ENCODE measurements around the gene PARP6.

- TF ChIP-seq, protein P1, sequence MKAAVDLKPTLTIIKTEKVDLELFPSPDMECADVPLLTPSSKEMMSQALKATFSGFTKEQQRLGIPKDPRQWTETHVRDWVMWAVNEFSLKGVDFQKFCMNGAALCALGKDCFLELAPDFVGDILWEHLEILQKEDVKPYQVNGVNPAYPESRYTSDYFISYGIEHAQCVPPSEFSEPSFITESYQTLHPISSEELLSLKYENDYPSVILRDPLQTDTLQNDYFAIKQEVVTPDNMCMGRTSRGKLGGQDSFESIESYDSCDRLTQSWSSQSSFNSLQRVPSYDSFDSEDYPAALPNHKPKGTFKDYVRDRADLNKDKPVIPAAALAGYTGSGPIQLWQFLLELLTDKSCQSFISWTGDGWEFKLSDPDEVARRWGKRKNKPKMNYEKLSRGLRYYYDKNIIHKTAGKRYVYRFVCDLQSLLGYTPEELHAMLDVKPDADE (conservative IDR thresholded peaks at IDR 0.05; ENCODE audit: control insufficient read depth, low read depth, low read length), result no peak
- no peak for TF ChIP-seq TAF1 (IDR thresholded peaks at IDR 0.05; ENCODE audit: control insufficient read depth, extremely low read depth, insufficient read depth, low read length, severe bottlenecking)
- TF ChIP-seq JUNB (CRISPR knock-in tag; conservative IDR thresholded peaks at IDR 0.05), result no peak
- TF ChIP-seq POLR2A (conservative IDR thresholded peaks at IDR 0.05), result no peak
- TF ChIP-seq, protein P2, sequence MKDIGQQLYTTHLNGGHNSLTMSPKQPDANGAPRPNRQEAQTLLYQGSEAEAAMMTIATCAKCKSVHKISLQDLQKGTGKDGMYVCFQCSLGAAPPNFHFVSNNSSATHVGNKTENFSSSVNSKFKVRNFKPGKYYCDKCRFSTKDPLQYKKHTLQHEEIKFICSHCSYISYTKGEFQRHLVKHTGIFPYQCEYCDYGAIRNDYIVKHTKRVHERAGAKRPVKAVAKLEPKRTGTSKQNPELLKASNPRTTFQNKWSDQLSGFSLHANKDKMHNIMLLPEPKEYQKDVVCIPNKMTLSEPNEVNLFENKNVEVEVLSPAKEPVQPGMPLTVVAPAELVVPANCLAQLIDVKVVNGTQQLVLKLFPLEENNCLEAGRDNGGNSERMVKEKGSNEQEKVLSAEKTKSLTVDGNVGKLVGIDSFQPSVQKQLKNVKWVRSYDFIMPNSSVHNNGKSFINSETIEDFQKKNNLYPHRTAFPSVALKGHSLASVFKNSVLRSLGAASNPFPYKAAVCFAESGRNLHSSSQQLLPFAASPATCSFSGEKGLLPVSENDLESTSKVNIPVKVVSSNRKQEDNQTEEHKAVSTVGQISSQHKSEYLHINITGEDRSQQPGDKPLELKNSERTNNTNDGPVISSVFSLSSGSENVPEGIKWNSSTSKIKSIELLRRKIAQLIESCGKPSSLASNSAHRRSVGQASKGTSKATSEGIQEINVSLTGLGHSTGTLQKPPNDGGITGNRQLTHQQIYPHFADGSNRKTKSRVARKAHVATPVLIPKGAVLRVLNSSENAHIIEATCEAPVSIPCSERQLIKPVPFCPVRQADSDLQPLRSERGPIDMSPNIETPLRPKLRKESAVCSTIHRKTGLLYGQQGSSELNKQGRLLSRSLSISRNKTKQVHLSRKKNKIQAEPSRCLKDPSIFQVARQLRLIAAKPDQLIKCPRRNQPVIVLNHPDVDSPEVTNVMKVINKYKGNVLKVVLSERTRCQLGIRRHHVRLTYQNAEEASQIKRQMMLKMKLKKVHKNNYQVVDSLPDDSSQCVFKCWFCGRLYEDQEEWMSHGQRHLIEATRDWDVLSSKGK (CRISPR knock-in tag; IDR thresholded peaks at IDR 0.05), result no peak
- no peak for TF ChIP-seq ZNF395 (CRISPR knock-in tag; IDR thresholded peaks at IDR 0.05)
- TF ChIP-seq STAG1 (CRISPR knock-in tag; IDR thresholded peaks at IDR 0.05; ENCODE audit: borderline replicate concordance), result no peak
- no peak for TF ChIP-seq CBX3 (IDR thresholded peaks at IDR 0.05; ENCODE audit: borderline replicate concordance in 1 of 2, low read length in 2 of 2)
- no peak for TF ChIP-seq BDP1 (IDR thresholded peaks at IDR 0.05; ENCODE audit: insufficient read depth, insufficient read length)
- no peak for TF ChIP-seq BRCA1 (IDR thresholded peaks at IDR 0.05)
- no peak for TF ChIP-seq BRCA1 (CRISPR knock-in tag; IDR thresholded peaks at IDR 0.05)
- TF ChIP-seq GABPA (tag; conservative IDR thresholded peaks at IDR 0.05; ENCODE audit: low read depth), result no peak
- no peak for TF ChIP-seq EZH2 (IDR thresholded peaks at IDR 0.05; ENCODE audit: borderline replicate concordance, low read depth, low read length)
- no peak for TF ChIP-seq HNRNPK (IDR thresholded peaks at IDR 0.05; ENCODE audit: low read depth, low read length, poor library complexity, severe bottlenecking)
- TF ChIP-seq, protein P3, sequence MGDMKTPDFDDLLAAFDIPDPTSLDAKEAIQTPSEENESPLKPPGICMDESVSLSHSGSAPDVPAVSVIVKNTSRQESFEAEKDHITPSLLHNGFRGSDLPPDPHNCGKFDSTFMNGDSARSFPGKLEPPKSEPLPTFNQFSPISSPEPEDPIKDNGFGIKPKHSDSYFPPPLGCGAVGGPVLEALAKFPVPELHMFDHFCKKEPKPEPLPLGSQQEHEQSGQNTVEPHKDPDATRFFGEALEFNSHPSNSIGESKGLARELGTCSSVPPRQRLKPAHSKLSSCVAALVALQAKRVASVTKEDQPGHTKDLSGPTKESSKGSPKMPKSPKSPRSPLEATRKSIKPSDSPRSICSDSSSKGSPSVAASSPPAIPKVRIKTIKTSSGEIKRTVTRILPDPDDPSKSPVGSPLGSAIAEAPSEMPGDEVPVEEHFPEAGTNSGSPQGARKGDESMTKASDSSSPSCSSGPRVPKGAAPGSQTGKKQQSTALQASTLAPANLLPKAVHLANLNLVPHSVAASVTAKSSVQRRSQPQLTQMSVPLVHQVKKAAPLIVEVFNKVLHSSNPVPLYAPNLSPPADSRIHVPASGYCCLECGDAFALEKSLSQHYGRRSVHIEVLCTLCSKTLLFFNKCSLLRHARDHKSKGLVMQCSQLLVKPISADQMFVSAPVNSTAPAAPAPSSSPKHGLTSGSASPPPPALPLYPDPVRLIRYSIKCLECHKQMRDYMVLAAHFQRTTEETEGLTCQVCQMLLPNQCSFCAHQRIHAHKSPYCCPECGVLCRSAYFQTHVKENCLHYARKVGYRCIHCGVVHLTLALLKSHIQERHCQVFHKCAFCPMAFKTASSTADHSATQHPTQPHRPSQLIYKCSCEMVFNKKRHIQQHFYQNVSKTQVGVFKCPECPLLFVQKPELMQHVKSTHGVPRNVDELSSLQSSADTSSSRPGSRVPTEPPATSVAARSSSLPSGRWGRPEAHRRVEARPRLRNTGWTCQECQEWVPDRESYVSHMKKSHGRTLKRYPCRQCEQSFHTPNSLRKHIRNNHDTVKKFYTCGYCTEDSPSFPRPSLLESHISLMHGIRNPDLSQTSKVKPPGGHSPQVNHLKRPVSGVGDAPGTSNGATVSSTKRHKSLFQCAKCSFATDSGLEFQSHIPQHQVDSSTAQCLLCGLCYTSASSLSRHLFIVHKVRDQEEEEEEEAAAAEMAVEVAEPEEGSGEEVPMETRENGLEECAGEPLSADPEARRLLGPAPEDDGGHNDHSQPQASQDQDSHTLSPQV (IDR thresholded peaks at IDR 0.05), result no peak
Measured at GRCh38 chr15:72276326-72276700, 4.0 kb upstream of the PARP6 start.
